HG03139 (cell line): ENCODE measurements around the gene COA1.
"Not testable (repeated sequence)": the region's sequence is repeated elsewhere in the genome, so short reads cannot be mapped to it uniquely, and the experiment has no call there.

Experiments used
- ATAC-seq: cut with Tn5 transposase; IDR thresholded peaks from one replicate; pipeline ENCODE4 v1.9.1; 2021; ENCODE audit not compliant: unreplicated experiment

Gene COA1

GRCh38 chr7:43758822-43759683, 29.7 kb upstream of the COA1 start:
- peak; percentile 44 for ATAC-seq

GRCh38 chr7:43758029-43758821, 28.9 kb upstream of the COA1 start, which contains the start of gene BLVRA:
Gene BLVRA (plus strand): TSS chr7:43758680. CDS start chr7:43771159, 12,479 bp downstream.
- ATAC-seq, result peak; percentile 74

- ATAC-seq, result no peak
These were observed 27.9 kb upstream of the COA1 start for GRCh38 chr7:43757073-43757720.

GRCh38 chr7:43756368-43757072, 27.2 kb upstream of the COA1 start:
- no peak for ATAC-seq

GRCh38 chr7:43754596-43754995, 25.3 kb upstream of the COA1 start:
- ATAC-seq, result no peak

GRCh38 chr7:43753843-43754242, 24.5 kb upstream of the COA1 start:
- no peak for ATAC-seq

- ATAC-seq, result no peak
These were observed 24.0 kb upstream of the COA1 start for GRCh38 chr7:43753271-43753810.

- no peak for ATAC-seq
These were observed 23.1 kb upstream of the COA1 start for GRCh38 chr7:43752411-43752810.

- ATAC-seq, result no peak
These were observed 20.9 kb upstream of the COA1 start for GRCh38 chr7:43750016-43750887.

GRCh38 chr7:43749383-43749940, 20.1 kb upstream of the COA1 start:
- ATAC-seq, result no peak

GRCh38 chr7:43747328-43748105, 18.2 kb upstream of the COA1 start:
- no peak for ATAC-seq

GRCh38 chr7:43742692-43743091, 13.4 kb upstream of the COA1 start:
- no peak for ATAC-seq

GRCh38 chr7:43737467-43738127, 8.3 kb upstream of the COA1 start:
- ATAC-seq, result no peak

- ATAC-seq, result no peak
These were observed 6.7 kb upstream of the COA1 start for GRCh38 chr7:43735802-43736603.

GRCh38 chr7:43735403-43735801, 6.1 kb upstream of the COA1 start:
- ATAC-seq, result no peak

GRCh38 chr7:43734575-43735332, 5.4 kb upstream of the COA1 start:
- not testable (repeated sequence) for ATAC-seq
